ENCODE results near the gene SCARF2.

SCARF2 gene

DNA sequence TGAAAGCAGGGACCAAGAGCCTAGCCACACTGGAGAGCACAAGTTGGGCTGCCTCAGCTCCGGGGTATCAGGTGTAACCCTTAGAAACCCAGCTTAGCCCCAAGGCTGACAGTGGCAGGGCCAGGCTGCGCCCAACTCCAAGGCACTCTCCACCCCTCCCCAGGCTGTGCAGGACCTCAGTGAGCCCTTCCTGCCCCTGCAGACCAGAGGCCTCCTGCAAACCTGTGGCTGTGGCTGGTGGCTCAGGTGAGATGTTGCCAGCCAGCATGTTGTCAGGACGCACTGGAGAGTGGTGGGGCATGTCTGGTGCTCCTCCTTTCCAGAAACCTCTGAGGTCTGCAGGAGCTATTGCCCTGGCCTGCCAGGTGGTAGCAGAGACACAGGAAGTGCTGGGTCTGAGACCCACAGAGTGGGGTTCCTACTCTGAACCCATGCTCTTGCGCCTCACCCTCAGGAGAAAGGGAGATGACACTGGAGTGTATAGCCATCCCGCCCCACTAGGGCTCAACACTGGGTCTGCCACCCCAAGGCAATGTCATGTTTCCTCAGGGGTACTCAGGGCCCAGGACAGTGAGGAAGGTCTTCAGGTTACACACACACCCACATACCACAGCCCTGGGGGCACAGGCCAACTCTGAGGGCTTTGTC is 2.4 kb upstream of the SCARF2 start:
- no peak for DNase-seq

GRCh38 chr22:20439556-20439927 is 1.9 kb upstream of the SCARF2 start:
- DNase-seq = no peak

DNA sequence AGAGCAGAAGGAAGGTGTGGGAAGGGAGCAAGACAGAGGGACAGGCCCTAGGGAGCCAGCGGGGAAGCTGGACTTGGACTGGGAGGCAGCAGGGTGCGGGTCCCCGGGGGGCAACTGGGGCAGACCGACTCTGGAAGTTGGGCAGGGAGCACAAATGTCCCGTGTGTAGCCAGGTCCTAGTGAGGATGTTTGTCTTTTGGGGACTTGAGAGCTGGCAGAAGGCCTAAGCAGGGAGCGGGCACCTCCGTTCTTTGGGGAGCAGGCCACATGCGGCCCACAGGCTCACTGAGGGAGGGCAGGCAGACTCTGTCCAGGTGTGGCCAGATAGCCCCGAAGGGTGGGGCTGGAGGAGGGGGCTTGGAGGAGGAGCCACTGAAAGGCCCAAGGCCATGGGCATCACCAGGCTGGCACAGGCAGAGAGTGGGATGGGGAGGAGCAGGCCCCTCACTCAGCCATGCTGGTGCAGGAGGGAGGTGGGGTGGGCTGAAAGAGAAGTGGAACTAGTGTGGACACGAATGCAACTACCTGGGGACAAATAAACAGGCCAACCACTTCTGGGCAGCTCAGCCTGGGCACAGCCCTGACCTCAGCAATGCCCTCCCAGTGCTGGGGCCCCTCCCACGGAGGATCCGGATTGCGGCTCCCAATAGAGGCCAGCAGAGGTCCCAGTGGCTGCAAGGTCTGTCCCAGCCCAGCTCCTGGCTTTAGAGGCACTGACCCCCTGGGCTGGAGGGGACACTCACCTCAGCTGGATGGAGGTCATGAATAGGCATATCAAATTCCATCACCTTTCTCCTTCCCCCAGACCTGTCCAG is 1.3 kb upstream of the SCARF2 start:
- no peak for DNase-seq

DNA sequence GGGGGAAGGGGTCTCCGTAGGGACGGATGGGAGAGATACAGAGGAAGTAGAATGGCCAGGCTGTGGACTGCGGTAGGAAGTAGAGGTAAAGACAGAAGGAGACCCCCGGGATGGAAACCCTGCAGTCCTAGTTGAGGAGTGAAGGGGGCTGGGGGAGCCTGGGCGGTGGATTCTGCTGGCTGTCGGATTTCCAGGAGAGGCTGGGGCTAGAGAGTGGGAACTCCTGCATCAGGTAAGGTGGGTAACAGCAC is 727 bp upstream of the SCARF2 start:
- no peak for DNase-seq

DNA sequence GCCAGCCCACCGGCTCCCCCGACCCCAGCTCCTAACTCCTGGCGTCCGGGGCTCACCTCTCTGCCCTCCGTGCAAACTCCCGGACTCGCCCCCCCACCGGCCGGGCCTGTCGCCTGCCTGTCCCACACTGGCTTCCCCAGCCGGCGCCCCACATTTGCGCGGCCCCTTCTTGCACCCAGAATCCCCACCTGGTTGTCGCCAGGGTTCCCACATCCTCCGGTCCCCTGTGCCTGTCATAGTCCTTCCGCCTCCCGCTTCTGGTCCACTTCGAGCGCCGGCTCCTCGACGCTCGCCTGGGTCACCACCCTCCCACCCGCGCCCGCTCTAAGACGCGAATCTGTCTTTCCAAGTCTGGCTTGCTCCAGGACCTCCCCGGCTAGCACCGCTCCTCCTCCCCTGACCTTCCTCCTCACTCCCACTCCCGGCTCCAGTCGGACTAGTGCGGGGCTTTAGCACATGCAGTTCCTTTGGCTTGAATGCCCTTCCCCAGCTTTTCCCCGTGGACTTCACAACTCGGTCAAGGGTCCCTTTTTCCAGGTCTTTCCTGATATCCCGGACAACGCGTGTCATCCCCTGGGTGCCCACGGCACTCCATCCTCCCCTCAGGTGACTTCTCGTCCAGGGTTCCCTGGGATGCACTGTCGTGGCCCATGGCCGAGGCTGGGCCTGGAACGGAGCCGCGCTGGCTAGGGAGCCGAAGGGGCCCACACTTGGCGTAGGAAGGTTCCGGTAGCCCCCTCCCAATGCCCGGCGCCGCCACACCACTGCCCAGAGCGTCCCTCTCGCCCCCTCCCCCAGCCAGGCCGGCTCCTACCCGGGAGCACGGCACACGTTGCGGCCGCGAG is 635 bp downstream of the SCARF2 start:
- peak; percentile 25 for DNase-seq

DNA sequence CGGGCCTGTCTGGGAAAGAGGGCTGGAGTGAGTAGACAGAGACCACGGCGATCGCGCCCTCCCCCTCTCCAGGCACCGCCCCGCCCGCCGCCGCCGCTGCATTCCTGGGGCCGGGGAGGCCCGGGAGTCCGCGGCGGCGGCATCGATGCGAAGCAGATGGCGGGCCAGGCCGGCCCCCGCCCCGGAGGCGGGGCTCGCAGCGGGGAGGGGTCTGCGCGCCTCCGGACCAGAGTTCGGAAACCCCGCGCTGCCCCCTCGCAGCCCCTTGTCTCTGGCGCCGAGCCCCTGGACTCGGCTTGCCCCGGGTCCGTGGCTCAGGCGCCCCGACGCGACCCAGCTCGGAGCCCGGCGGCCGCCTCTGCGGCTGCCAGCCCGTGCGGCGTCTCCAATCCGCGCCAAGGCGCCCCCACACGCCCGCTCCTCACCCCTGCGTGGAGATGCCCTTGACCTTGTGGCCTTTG is 1.3 kb downstream of the SCARF2 start:
- DNase-seq = peak; percentile 19

DNA sequence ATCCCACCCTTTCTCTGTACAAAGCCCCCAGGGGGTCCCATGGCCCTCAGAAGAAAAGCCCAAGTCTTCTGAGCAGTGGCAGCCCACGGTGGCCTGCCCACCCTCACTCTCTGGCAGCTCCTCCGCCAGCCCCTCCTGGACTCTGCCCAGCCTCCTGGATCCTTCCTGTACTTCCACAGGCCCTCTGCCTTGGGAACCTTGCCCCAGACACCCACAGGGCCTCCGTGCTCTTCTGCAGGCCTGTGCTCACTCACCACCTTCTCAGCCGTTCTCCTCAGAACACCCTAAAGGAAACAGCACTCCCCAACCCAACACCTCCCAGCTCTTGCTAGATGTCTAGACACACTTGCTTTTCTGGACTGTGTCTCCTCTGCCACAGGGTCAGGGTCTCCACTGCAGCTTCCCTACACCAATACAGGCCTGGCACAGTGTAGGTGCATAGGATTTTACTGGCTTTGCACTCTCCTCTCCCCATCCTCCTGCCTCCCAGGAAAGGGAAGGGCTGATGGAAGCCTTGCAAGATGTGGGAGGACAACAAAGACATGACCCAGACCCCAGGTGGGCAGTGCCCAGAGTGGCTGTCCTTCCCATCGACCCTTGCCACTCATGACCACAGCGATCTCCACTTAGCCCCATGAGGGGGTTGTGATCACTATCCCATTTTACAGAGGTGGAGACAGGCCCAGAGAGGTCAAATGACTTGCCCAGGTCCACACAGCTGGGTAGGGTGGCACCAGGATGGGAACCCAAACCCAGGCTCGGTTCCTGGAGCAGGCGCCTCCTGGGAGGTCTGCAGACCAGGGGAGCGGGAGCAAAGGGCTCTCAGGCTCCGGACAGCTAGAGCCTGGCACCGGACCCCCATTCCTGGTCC is 2.0 kb downstream of the SCARF2 start:
- no peak for DNase-seq

GRCh38 chr22:20434773-20435172 is 2.9 kb downstream of the SCARF2 start:
- DNase-seq = no peak

DNA sequence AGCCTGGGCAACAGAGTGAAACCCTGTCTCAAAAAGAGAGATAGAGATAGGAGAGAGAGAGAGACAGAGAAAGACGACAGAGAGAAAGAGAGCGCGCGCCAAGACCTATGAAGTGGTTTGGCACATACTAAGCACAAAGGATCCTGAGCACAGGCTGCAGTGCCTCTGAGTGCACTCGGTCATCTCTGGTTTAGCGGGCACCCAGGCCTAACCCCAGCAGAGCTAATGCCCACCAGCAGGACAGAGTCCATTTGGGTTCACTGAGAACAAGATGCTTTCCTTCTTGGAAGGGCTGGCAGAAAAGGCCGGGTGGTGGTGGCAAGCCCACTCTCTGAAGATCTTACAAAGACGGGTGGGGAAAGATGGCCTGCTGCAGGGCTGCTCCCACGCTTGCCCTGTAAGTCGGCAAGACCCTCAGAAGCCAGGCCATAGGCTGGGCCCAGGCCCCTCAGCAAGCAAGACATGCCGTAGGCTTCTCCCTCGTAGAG is 3.3 kb downstream of the SCARF2 start:
- DNase-seq = no peak

DNA sequence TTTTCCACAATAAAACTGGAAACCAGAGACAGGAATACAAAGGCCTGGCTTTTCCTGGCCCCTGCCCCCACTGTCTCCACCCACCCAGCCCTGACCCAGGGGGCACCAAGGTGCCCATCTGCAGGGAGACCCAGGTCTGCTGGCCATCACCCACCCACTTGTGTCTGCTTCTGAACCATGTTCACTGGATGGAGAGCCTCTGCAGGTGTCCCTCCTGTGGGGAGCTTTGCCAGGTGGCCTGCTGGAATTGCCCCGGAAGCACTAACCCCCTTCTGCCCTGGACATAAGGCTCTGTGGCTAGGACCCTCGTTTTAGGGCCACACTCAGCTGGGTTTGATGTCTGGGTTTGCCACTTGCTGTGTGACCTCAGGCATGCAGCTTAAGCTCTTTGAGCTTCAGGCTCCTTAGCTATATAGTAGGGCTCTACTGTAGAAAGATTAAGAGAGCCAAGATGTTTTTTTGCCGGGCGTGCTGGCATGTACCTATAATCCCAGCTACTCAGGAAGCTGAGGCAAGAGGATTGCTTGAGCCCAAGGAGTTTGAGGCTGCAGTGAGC is 3.9 kb downstream of the SCARF2 start:
- no peak for DNase-seq

DNA sequence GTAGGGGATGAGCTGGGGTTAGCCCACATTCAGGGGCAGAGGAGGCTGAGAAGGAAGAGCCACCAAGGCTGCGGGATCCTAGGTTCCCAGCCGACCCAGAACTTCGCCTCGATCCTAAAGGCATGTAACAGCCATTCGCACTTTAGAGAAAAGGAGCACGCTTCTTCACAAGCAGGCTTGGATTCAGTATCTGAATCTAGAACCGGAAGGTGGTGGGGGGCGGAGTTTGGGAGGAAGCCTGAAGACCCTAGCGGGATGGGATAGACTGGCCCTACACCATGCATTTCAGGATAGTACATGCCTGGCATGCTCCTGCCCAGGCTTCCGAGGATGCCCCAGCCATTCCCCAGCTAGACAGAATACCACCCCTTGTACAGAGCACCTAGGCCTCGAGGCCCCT is 4.4 kb downstream of the SCARF2 start:
- no peak for DNase-seq

DNA sequence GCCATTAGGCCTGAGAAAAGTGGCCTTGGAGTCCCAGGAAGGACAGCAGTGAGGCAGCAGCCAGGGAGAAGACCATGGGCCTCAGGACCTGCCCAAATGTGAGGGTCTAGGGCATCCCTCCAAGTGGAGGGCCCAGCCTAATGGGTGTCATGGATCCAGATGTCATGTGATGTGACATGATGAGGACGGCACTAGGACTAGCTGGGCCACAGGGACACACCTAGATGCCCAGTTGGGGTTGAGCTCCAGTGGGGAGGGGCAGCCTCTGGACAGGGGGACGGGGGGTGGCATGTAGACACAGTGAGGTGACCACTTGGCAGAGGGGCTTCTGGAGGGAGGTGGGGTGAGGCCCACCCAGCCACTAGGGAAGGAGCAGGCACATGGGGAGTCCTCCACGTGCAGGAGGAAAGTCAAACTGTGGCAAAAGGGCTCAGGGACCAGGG is 5.4 kb downstream of the SCARF2 start:
- no peak for DNase-seq

- DNase-seq = no peak
Measured at GRCh38 chr22:20431511-20432192, 6.0 kb downstream of the SCARF2 start.

- DNase-seq = peak; percentile 69
Measured at GRCh38 chr22:20430720-20431510, 6.7 kb downstream of the SCARF2 start.

DNA sequence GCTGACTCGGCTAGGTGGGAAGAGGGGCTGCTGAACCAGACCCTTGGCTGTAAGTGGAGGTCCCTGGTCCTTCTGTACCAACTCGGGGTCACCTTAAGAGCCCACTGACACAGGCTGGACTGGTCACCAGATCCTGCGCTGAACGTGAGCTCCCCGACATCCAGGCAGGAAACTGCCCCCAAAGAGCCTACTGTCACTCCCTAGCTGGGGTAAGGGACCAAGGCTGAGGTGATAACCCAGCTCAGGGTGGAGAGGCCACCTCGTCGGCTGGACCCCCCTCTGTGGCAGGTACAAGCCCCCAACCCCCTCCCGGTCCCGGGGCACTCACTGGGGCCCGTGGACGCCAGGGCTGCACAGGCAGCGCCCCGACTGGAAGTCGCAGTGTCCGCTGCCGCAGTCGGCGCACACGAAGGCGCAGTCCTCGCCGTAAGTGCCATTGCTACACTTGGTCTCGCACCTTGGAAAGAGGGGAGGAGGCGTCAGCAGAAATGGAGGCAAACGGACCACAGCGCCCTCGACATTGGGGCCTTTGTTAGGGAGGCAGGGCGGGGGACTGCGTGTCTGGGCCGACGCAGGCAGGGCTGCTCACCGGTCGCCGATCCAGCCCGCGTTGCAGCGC is 7.4 kb downstream of the SCARF2 start:
- peak; percentile 30 for DNase-seq

DNA sequence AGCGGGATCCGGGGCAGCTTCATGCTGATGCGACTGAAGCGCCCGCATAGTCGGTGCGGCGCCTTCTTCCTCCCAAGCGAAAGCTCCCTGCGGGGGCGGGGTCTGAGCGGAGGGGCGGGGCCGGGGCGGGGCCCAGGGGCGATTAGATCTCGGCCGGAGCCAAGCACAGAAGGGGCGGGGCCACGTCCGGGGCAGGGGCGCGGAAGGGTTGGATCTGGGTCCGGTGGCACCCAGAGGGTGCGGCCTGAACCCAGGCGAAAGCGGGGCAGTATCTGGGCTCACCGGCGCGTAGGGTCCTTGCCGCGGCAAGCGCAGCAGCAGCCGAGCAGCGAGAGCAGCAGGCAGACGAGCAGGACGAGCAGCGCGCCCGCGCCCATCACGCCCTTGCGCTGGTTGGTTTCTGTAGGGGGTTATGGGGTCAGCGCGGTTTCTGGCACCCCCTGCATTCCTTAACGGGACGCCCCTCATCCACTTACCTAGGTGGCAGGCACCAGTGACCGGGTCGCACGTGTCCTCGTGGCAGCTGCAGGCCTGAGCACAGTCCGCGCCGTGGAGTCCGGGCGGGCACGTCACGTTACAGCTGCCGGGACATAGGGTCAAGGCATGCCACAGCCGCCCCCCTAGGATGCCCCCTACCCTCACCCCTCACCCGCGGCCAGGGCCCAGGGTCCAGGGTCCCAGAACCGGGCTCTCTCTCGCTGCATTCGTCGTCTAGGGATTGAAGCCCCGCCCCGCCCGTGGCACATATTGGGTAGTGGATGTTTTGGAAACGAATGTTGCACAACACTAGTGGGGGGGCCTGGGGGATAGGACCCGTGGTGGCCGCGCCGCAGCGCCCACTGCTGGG is 8.1 kb downstream of the SCARF2 start:
- DNase-seq = peak; percentile 78

GRCh38 chr22:20428496-20429253 is 8.9 kb downstream of the SCARF2 start:
- DNase-seq = no peak

- DNase-seq = no peak
Measured at GRCh38 chr22:20427945-20428417, 9.6 kb downstream of the SCARF2 start.

Measured in activated naive CD4-positive, alpha-beta T cell treated with Interleukin-2 at 50 U/mL for 16 hours (primary cell).